CD4-positive, alpha-beta memory T cell (primary cell): ENCODE results near the gene ADGRB2. TPM values are rescaled to one million over a fixed set of nuclear protein-coding genes. Genes with fewer than 3 reads are reported as not detected.

Experiments
- CTCF ChIA-PET: fragments of 350-600 bp; sonication (Branson Sonifier 250); formaldehyde crosslinking; loops from one replicate; lab custom pipeline; 2021; ENCODE audit warnings: inconsistent platforms; ENCODE audit not compliant: partially characterized antibody; lab: Charles Lee
- POLR2A ChIA-PET: fragments of 350-600 bp; sonication (Branson Sonifier 250); formaldehyde crosslinking; loops from one replicate; lab custom pipeline; 2021; ENCODE audit not compliant: partially characterized antibody; lab: Charles Lee
- DNase-seq, 5 donors: peaks; one replicate each; pipeline versions ENCODE4 v3.0.0 to v3.0.0-alpha.2; 2020 to 2022; ENCODE audit warnings: mixed read lengths in 1 of 5
- H3K27ac ChIP-seq: one replicate; pipeline ENCODE4 v1.7.0; 2013; ENCODE audit warnings: low read depth, low read length
- H3K27me3 ChIP-seq: 2 replicates; pipeline ENCODE4 v1.7.0; 2013; ENCODE audit warnings: mild to moderate bottlenecking, low read length, moderate library complexity; ENCODE audit not compliant: insufficient read depth
- H3K36me3 ChIP-seq: 2 replicates; pipeline ENCODE4 v1.7.0; 2013; ENCODE audit warnings: mild to moderate bottlenecking, low read length, moderate library complexity; ENCODE audit not compliant: insufficient read depth
- H3K4me1 ChIP-seq: 2 replicates; pipeline ENCODE4 v1.7.0; 2013; ENCODE audit warnings: mild to moderate bottlenecking, low read length, moderate library complexity; ENCODE audit not compliant: insufficient read depth
- H3K4me3 ChIP-seq, 2 donors: one replicate each; pipeline ENCODE4 v1.7.0; 2013; ENCODE audit warnings: low read length in 2 of 2, mild to moderate bottlenecking in 1 of 2
- H3K9me3 ChIP-seq, 2 donors: one replicate each; pipeline ENCODE4 v1.7.0; 2013; ENCODE audit warnings: low read length in 2 of 2, control low read depth in 1 of 2; ENCODE audit not compliant: control insufficient read depth in 1 of 2
- H3K27ac Mint-ChIP-seq, 7 donors: one replicate each; pipeline ENCODE4 v1.8.0; 2020 to 2021; ENCODE audit warnings: mixed read lengths in 7 of 7, mild to moderate bottlenecking in 6 of 7, inconsistent platforms in 3 of 7, moderate library complexity in 3 of 7
- H3K27me3 Mint-ChIP-seq, 2 donors: one replicate each; pipeline ENCODE4 v1.8.0; 2020 to 2021; ENCODE audit warnings: mixed read lengths in 2 of 2
- H3K36me3 Mint-ChIP-seq, 2 donors: one replicate each; pipeline ENCODE4 v1.8.0; 2020 to 2021; ENCODE audit warnings: mixed read lengths in 2 of 2, inconsistent platforms in 1 of 2, mild to moderate bottlenecking in 1 of 2
- H3K4me1 Mint-ChIP-seq, 4 donors: one replicate each; pipeline ENCODE4 v1.8.0; 2020 to 2021; ENCODE audit warnings: mixed read lengths in 4 of 4, mild to moderate bottlenecking in 1 of 4
- H3K4me3 Mint-ChIP-seq, 8 donors: one replicate each; pipeline ENCODE4 v1.8.0; 2020 to 2021; ENCODE audit warnings: mixed read lengths in 8 of 8, mild to moderate bottlenecking in 7 of 8, moderate library complexity in 6 of 8, inconsistent platforms in 3 of 8
- H3K9me3 Mint-ChIP-seq, 8 donors: one replicate each; pipeline ENCODE4 v1.8.0; 2020 to 2021; ENCODE audit warnings: mixed read lengths in 8 of 8, mild to moderate bottlenecking in 5 of 8, inconsistent platforms in 3 of 8, moderate library complexity in 1 of 8
- intact Hi-C: fragments of 100-400 bp; cut with micrococcal nuclease; formaldehyde crosslinking; loops from one replicate; pipeline ENCODE4 v1.15.1; 2023
- polyA plus RNA-seq, 2 donors: library from polyadenylated mRNA; unstranded; fragments of 300-500 nt; fragmentation: Illumina TruSeq; gene quantifications; one replicate each; pipeline ENCODE4 v1.2.3, GENCODE V29; 2021
- total RNA-seq, 2 experiments: library from RNA; stranded (reverse); gene quantifications; one replicate each; pipeline ENCODE4 v1.2.3, GENCODE V29; 2021

The ADGRB2 gene
- total and polyA plus RNA-seq, 4 experiments from 2014 or later, result 0.55 to 2.0 (median 1.5) TPM; not detected in 1

- no peak overlapping the region for H3K27ac ChIP-seq
- no peaks in the 10 kb centered on the region for H3K36me3 ChIP-seq
- POLR2A ChIA-PET, result interaction anchor here (0.7 to 1.8 kb wide), 6 partner anchors 8 to 348 kb away, joined by 3 to 10 read pairs (median 4); partner anchors contain the start of genes KPNA6, PTP4A2 and SPOCD1
- H3K4me3 ChIP-seq, result peak overlapping the region; percentile 52 to 79
- H3K9me3 ChIP-seq, result no peaks in the 10 kb centered on the region
- H3K4me3 Mint-ChIP-seq, result peak overlapping the region; percentile 64 to 86 (median 72)
- H3K4me1 ChIP-seq, result peaks cover 35% of the 10 kb centered on the region
- peaks cover 11 to 39% (median 17%) of the 10 kb centered on the region in 4 donors for H3K4me1 Mint-ChIP-seq
- H3K27ac Mint-ChIP-seq, result peak overlapping the region in 4 of 7 donors; percentile 32 to 82 (median 71)
- DNase-seq, result peak; percentile 55 to 82 (median 62)
- H3K27me3 Mint-ChIP-seq, result peaks cover 0 to 2% of the 10 kb centered on the region in 2 donors
- intact Hi-C loops, result loop anchor here (5.0 to 10.0 kb wide), 2 partner anchors 177 to 444 kb away; partner anchors contain the start of genes CCDC28B, DCDC2B, IQCC and PTP4A2
- no peaks in the 10 kb centered on the region for H3K36me3 Mint-ChIP-seq
- CTCF ChIA-PET, result interaction anchor here (0.9 to 4.3 kb wide), 3 partner anchors 15 to 28 kb away, joined by 3 to 57 read pairs (median 4); no protein-coding TSS in a partner anchor
- H3K9me3 Mint-ChIP-seq, result no peaks in the 10 kb centered on the region
- peaks cover 10% of the 10 kb centered on the region for H3K27me3 ChIP-seq
Observed at GRCh38 chr1:31760471-31761470, 3.4 kb downstream of the ADGRB2 start.

- Mint-ChIP-seq H3K4me3 (peak overlapping the region; percentile 36 to 72 (median 62)), H3K4me1 (peaks cover 9 to 31% (median 16%) of the 10 kb centered on the region in 4 donors), H3K9me3 (no peaks in the 10 kb centered on the region), H3K27ac (peak overlapping the region in 3 of 7 donors; percentile 12 to 77 (median 32)), H3K36me3 (no peaks in the 10 kb centered on the region), H3K27me3 (no peaks in the 10 kb centered on the region)
- no peaks in the 10 kb centered on the region for H3K36me3 ChIP-seq
- no peaks in the 10 kb centered on the region for H3K9me3 ChIP-seq
- H3K27me3 ChIP-seq, result peaks cover 10% of the 10 kb centered on the region
- DNase-seq, result no peak
- CTCF ChIA-PET, result interaction anchor here (2.0 to 4.3 kb wide), 2 partner anchors 29 to 30 kb away, joined by 6 to 57 read pairs; no protein-coding TSS in a partner anchor
- POLR2A ChIA-PET, result interaction anchor here (0.8 to 1.8 kb wide), 4 partner anchors 9 to 179 kb away, joined by 3 to 10 read pairs (median 4); partner anchors contain the start of gene PTP4A2
- peaks cover 35% of the 10 kb centered on the region for H3K4me1 ChIP-seq
- intact Hi-C loops, result loop anchor here (5.0 to 10.0 kb wide), 2 partner anchors 178 to 445 kb away; partner anchors contain the start of genes CCDC28B, DCDC2B, IQCC and PTP4A2
- no peak overlapping the region for H3K27ac ChIP-seq
- H3K4me3 ChIP-seq, result no peak overlapping the region
Observed at GRCh38 chr1:31759298-31760023, 4.7 kb downstream of the ADGRB2 start.

- Histone ChIP-seq H3K4me1 (peaks cover 35% of the 10 kb centered on the region), H3K27me3 (peaks cover 10% of the 10 kb centered on the region), H3K4me3 (no peak overlapping the region), H3K27ac (no peak overlapping the region), H3K36me3 (no peaks in the 10 kb centered on the region), H3K9me3 (no peaks in the 10 kb centered on the region)
- Mint-ChIP-seq H3K4me1 (peaks cover 9 to 29% (median 16%) of the 10 kb centered on the region in 4 donors), H3K27me3 (no peaks in the 10 kb centered on the region), H3K27ac (no peak overlapping the region), H3K4me3 (no peak overlapping the region), H3K9me3 (no peaks in the 10 kb centered on the region), H3K36me3 (no peaks in the 10 kb centered on the region)
- no peak for DNase-seq
- ChIA-PET CTCF (interaction anchor here (2.0 kb wide), 1 partner anchor 30 kb away, joined by 6 read pairs; no protein-coding TSS in a partner anchor), POLR2A (no interaction called here)
- intact Hi-C loops, result no loop called here
Observed at GRCh38 chr1:31758823-31759222, 5.3 kb downstream of the ADGRB2 start.

DNA sequence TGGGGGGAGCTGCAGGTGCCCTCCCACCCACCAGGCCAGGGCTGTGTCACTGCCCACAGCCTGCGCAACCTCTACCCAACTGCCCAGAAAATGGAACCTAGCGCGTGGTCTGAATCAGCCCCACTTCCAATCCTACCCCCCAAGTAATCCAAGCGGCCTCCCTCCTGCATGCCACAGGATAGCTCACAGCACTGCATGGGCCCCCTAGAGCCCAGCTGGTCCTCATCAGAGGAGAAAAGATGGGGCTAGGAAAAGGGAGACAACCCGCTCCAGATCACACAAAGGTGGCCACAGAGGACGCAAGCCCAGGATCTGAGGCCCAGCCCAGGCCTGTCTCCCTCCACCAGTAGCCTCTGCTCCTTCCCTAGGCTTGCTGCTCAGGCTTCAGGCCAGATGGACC is 6.2 kb downstream of the ADGRB2 start:
- CTCF ChIA-PET, result interaction anchor here (1.2 to 2.0 kb wide), 2 partner anchors 9 to 31 kb away, joined by 3 to 6 read pairs; no protein-coding TSS in a partner anchor
- H3K27ac Mint-ChIP-seq, result peak overlapping the region in 2 of 7 donors; percentile 22 to 63

GRCh38 chr1:31757204-31757679 is 6.9 kb downstream of the ADGRB2 start:
- Histone ChIP-seq H3K9me3 (no peaks in the 10 kb centered on the region), H3K4me1 (peaks cover 22% of the 10 kb centered on the region), H3K36me3 (no peaks in the 10 kb centered on the region), H3K4me3 (no peak overlapping the region), H3K27me3 (peaks cover 2% of the 10 kb centered on the region), H3K27ac (no peak overlapping the region)
- intact Hi-C loops, result no loop called here
- H3K4me3 Mint-ChIP-seq, result peak overlapping the region in 1 of 8 donors; percentile 54
- H3K27ac Mint-ChIP-seq, result peak overlapping the region in 1 of 7 donors; percentile 63
- peaks cover 7 to 20% (median 11%) of the 10 kb centered on the region in 4 donors for H3K4me1 Mint-ChIP-seq
- no peaks in the 10 kb centered on the region for H3K27me3 Mint-ChIP-seq
- no peaks in the 10 kb centered on the region for H3K36me3 Mint-ChIP-seq
- no peaks in the 10 kb centered on the region for H3K9me3 Mint-ChIP-seq
- no peak for DNase-seq
- POLR2A ChIA-PET, result no interaction called here
- CTCF ChIA-PET, result interaction anchor here (1.2 to 2.0 kb wide), 3 partner anchors 9 to 32 kb away, joined by 3 to 6 read pairs (median 4); no protein-coding TSS in a partner anchor

More for the DNA sequence above, 6.2 kb downstream of the ADGRB2 start:
- Histone ChIP-seq H3K27ac (no peak overlapping the region), H3K9me3 (no peaks in the 10 kb centered on the region), H3K4me1 (peaks cover 28% of the 10 kb centered on the region), H3K4me3 (no peak overlapping the region), H3K36me3 (no peaks in the 10 kb centered on the region), H3K27me3 (peaks cover 7% of the 10 kb centered on the region)
- Mint-ChIP-seq H3K4me1 (peaks cover 7 to 23% (median 12%) of the 10 kb centered on the region in 4 donors), H3K27me3 (no peaks in the 10 kb centered on the region), H3K9me3 (no peaks in the 10 kb centered on the region), H3K36me3 (no peaks in the 10 kb centered on the region), H3K4me3 (peak overlapping the region in 1 of 8 donors; percentile 54)
- POLR2A ChIA-PET, result no interaction called here
- intact Hi-C loops, result no loop called here
- DNase-seq, result no peak

- H3K36me3 ChIP-seq, result no peaks in the 10 kb centered on the region
- peaks cover 8 to 20% (median 13%) of the 10 kb centered on the region in 4 donors for H3K4me1 Mint-ChIP-seq
- H3K9me3 Mint-ChIP-seq, result no peaks in the 10 kb centered on the region
- peaks cover 22% of the 10 kb centered on the region for H3K4me1 ChIP-seq
- H3K27ac ChIP-seq, result no peak overlapping the region
- no peak overlapping the region for H3K4me3 ChIP-seq
- ChIA-PET POLR2A (no interaction called here), CTCF (interaction anchor here (1.2 kb wide), 1 partner anchor 11 kb away, joined by 4 read pairs; no protein-coding TSS in a partner anchor)
- intact Hi-C loops, result no loop called here
- H3K27ac Mint-ChIP-seq, result no peak overlapping the region
- H3K4me3 Mint-ChIP-seq, result no peak overlapping the region
- no peak for DNase-seq
- H3K9me3 ChIP-seq, result no peaks in the 10 kb centered on the region
- H3K36me3 Mint-ChIP-seq, result no peaks in the 10 kb centered on the region
- H3K27me3 Mint-ChIP-seq, result peaks cover 0 to 2% of the 10 kb centered on the region in 2 donors
- H3K27me3 ChIP-seq, result no peaks in the 10 kb centered on the region
Observed at GRCh38 chr1:31756578-31756977, 7.6 kb downstream of the ADGRB2 start.
